Coronary artery (tissue), 2 donors: ENCODE data around the gene CCT8.
"Not testable (repeated sequence)": the region's sequence is repeated elsewhere in the genome, so short reads cannot be mapped to it uniquely, and the experiment has no call there.

Source experiments
- DNase-seq: peaks from one replicate; pipeline ENCODE4 v3.0.0-alpha.2; 2017; ENCODE audit warnings: low spot score
- H3K27ac ChIP-seq, 2 donors: fragments of 200-600 bp; sonication (generic); one replicate each; pipeline ENCODE4 v1.5.1; 2016 to 2019
- H3K4me3 ChIP-seq: fragments of 200-600 bp; sonication (generic); 2 replicates; pipeline ENCODE4 v1.5.1; 2016; ENCODE audit warnings: mild to moderate bottlenecking, moderate library complexity
- TF ChIP-seq, protein P1 (sequence below): fragments of 200-600 bp; sonication (generic); IDR thresholded peaks from one replicate; pipeline ENCODE4 v1.5.1; 2019; ENCODE audit warnings: antibody characterized with exemption

CCT8 gene

DNA sequence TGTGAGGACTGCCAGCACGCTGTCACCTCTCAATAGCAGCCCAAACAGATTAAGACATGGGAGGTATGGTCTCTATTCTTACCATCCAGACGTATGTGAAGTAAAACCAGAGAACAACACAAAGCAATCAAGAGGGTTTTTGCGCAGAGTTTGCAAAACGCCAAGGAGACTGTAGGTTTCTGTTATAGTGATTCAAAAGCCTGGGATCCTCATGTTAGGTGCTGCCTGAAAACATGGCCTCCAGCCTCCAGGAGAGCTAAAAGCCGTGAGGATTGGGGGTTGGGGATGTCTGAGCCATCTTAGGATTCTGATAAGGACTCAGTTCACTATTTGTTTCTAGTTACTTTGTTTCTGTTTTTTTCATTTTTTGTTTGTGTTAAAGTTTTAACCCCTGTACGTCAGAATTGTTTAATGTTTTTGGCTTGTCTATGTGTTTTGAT is 4.2 kb upstream of the CCT8 start:
- no peak for DNase-seq
- Histone ChIP-seq H3K4me3 (peak overlapping the region; percentile 68), H3K27ac (peak overlapping the region; percentile 80 to 90)
- TF ChIP-seq, protein P1, sequence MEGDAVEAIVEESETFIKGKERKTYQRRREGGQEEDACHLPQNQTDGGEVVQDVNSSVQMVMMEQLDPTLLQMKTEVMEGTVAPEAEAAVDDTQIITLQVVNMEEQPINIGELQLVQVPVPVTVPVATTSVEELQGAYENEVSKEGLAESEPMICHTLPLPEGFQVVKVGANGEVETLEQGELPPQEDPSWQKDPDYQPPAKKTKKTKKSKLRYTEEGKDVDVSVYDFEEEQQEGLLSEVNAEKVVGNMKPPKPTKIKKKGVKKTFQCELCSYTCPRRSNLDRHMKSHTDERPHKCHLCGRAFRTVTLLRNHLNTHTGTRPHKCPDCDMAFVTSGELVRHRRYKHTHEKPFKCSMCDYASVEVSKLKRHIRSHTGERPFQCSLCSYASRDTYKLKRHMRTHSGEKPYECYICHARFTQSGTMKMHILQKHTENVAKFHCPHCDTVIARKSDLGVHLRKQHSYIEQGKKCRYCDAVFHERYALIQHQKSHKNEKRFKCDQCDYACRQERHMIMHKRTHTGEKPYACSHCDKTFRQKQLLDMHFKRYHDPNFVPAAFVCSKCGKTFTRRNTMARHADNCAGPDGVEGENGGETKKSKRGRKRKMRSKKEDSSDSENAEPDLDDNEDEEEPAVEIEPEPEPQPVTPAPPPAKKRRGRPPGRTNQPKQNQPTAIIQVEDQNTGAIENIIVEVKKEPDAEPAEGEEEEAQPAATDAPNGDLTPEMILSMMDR, result no peak

DNA sequence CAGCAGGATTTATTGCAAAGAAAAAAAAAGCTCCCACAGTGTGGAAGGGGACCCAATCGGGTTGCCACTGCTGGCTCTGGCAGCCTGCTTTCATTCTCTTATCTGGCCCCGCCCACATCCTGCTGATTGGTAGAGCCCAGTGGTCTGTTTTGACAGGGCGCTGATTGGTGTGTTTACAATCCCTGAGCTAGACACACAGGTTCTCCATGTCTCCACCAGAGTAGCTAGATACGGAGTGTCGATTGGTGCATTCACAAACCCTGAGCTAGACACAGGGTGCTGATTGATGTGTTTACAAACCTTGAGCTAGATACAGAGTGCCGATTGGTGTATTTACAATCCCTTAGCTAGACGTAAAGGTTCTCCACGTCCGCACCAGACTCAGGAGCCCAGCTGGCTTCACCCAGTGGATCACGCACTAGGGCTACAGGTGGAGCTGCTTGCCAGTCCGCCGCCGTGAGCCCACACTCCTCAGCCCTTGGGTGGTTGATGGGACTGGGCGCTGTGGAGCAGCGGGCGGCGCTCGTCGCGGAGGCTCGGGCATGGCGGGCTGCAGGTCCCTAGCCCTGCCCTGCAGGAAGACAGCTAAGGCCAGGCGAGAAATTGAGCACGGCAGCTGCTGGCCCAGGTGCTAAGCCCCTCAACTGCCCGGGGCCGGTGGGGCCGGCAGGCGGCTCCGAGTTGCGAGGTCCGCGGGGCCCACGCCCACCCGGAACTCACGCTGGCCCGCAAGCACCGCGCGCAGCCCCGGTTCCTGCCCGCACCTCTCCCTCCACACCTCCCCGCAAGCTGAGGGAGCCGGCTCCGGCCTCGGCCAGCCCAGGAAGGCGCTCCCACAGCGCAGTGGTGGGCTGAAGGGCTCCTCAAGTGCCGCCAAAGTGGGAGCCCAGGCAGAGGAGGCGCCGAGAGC is 3.5 kb upstream of the CCT8 start:
- not testable (repeated sequence) for DNase-seq
- H3K27ac ChIP-seq, result peak overlapping the region; percentile 80 to 90
- H3K4me3 ChIP-seq, result peak overlapping the region; percentile 68

DNA sequence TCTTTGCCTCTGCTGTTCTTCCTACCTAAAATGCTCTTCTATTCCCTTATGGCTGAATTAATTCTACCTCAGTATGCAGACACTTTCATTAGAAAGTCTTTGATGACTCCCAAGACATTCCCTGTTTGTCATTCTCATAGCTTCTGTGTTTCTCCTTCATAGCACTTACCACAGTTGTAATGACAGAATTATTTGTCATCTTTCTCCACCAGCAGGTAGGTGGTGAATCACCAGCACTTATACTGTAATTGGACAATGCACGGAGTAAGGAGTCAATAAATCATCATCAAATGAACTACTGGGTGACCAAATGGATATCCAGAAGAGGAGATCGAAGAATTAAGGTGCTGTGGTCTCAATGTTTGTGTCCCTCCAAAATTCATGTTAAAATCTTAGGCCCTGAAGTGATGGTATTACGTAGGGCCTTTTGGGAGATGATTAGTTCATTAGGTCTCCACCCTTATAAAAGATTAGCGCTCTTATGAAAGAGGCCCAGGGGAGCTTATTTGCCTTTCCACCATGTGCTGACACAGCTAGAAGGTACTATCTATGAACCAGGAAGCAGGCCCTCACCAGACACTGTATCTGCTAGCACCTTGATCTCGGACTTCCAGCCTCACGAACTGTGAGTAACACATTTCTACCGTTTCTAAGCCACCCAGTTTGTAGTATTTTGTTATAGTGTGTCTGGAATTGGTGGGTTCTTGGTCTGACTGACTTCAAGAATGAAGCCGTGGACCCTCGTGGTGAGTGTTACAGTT is 2.4 kb upstream of the CCT8 start:
- TF ChIP-seq, protein P1, result no peak
- peak overlapping the region in 1 of 2 donors; percentile 90 for H3K27ac ChIP-seq
- H3K4me3 ChIP-seq, result no peak overlapping the region
- DNase-seq, result no peak

DNA sequence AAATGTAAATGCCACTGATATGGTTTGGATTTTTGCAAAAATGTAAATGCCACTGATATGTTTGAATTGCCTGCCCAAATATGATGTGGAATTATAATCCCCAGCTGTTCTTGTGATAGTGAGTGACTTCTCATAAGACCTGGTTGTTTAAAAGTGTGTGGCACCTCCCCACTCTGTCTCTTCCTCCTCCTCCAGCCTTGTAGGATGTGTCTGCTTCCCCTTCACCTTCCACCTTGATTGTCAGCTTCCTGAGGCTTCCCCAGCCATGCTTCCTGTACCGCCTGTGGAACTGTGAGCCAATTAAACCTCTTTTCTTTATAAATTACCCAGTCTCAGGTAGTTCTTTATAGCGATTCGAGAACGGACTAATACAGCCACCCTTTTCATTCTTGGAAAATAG is 1.3 kb upstream of the CCT8 start:
- no peak overlapping the region for H3K27ac ChIP-seq
- no peak for DNase-seq
- TF ChIP-seq, protein P1, result no peak
- H3K4me3 ChIP-seq, result no peak overlapping the region

DNA sequence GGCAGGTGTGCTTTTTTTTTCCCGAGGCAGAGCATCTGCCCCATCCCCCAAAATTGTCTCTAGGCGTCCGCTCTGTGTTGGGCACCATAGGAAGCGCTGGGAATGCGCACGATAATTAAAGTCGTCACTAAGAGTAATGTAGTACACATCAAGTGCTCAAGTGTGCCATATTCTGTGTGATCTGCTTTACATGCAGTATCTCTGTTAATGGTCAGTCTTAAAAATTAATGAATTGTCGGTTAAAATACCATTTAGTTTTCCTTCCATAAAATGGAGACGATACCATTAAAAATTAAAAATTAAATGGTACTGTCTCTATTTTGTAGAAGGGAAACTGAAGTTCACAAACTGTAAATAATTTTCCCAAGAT is 544 bp upstream of the CCT8 start:
- H3K4me3 ChIP-seq, result peak overlapping the region; percentile 97
- TF ChIP-seq, protein P1, result no peak
- DNase-seq, result no peak
- peak overlapping the region; percentile 95 for H3K27ac ChIP-seq

DNA sequence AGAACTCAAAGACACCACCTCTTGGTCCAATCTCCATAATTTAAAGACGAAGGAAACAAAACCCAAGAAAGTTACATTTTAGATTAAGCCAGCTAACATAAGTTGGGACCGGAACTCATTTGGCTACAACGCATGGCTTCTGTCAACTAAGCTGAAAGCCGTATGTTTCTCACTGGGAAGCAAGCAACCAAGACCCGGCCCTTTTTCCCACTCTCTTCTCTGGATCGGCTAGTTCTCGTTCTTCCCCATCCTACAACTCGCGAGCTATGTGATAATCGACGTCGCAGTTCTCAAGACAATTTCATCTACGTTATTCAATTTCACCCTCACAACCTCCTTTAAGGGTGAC is 601 bp downstream of the CCT8 start:
- TF ChIP-seq, protein P1, result no peak
- peak overlapping the region; percentile 97 for H3K4me3 ChIP-seq
- DNase-seq, result no peak
- H3K27ac ChIP-seq, result peak overlapping the region; percentile 95

DNA sequence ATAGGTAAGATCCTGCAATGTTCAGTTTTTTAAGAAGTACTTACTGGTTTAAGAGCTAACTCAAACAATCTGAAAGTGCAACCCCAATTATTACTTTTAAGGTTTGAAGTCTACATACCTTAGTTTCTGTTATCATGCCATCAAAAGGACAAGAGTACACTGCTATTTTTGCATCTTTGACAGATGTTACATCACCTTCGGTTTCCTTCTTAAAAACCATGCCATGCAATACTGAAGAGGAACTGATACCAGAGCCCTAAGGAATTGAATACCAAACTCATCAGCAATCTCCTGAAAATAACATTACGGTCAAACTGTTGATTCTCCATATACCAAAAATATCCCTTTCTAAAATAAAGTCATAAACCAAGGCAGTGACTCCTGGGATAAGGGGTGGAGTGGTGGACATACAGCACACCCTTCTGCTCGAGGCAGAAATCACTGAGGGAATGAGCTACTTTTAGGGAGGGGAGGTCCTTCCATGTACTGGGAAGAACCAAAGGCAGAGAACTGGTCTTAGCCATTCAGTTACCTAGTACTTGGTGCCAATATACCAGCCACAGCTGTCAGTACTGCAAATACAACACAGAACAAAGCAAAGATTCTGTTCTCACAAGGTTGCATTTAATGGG is 8.5 kb downstream of the CCT8 start:
- TF ChIP-seq, protein P1, result no peak
- H3K27ac ChIP-seq, result no peak overlapping the region
- no peak for DNase-seq
- H3K4me3 ChIP-seq, result no peak overlapping the region
